ENCODE results near the gene PTCH2. TPM values are rescaled to one million over a fixed set of nuclear protein-coding genes. Genes with fewer than 3 reads are reported as not detected.

The PTCH2 gene
- total and polyA plus RNA-seq, 2 of the 13 experiments (the other 11 are each of a cell fraction or from before 2014, with no cell fraction given), result 0.60 to 1.5 TPM

GRCh38 chr1:44820328-44821239 is 22.5 kb downstream of the PTCH2 start (continued):
- peak; percentile 9; the same call in 1 of the 2 replicates for TF ChIP-seq TFAP4 (IDR thresholded peaks at IDR 0.05; ENCODE audit: borderline replicate concordance, low read depth)
- TF ChIP-seq TSC22D2 (CRISPR knock-in tag; IDR thresholded peaks at IDR 0.05; ENCODE audit: borderline replicate concordance), result 0 out of 2 replicates have a peak, but pooled peaks have one; percentile 19
- 0 out of 2 replicates have a peak, but pooled peaks have one; percentile 19 for TF ChIP-seq ZNF574 (CRISPR knock-in tag; IDR thresholded peaks at IDR 0.05)
- TF ChIP-seq YEATS2 (CRISPR knock-in tag; IDR thresholded peaks at IDR 0.05; ENCODE audit: borderline replicate concordance), result no peak
- TF ChIP-seq GPN1 (CRISPR knock-in tag; IDR thresholded peaks at IDR 0.05; ENCODE audit: borderline replicate concordance), result no peak
- TF ChIP-seq BCL6 (CRISPR knock-in tag; IDR thresholded peaks at IDR 0.05), result no peak
- no peak; the same call in 1 of the 2 replicates for TF ChIP-seq GATAD1 (CRISPR knock-in tag; IDR thresholded peaks at IDR 0.05)
- TF ChIP-seq RFXANK (CRISPR knock-in tag; IDR thresholded peaks at IDR 0.05), result no peak
- TF ChIP-seq ZMAT5 (CRISPR knock-in tag; IDR thresholded peaks at IDR 0.05; ENCODE audit: borderline replicate concordance, low read depth), result no peak
- TF ChIP-seq FOXK1 (CRISPR knock-in tag; IDR thresholded peaks at IDR 0.05; ENCODE audit: borderline replicate concordance, low read depth), result no peak
- no peak for TF ChIP-seq NR3C1 (CRISPR knock-in tag; IDR thresholded peaks at IDR 0.05)
- TF ChIP-seq TARDBP (CRISPR knock-in tag; IDR thresholded peaks at IDR 0.05), result no peak
- TF ChIP-seq ESRRA (CRISPR knock-in tag; IDR thresholded peaks at IDR 0.05; ENCODE audit: low read depth), result no peak; the same call in 1 of the 2 replicates
- no peak for TF ChIP-seq TCF12 (IDR thresholded peaks at IDR 0.05)
- TF ChIP-seq TCF12 (CRISPR knock-in tag; IDR thresholded peaks at IDR 0.05), result peak; percentile 48; the same call in 1 of the 2 replicates
- no peak for TF ChIP-seq ZBTB46 (CRISPR knock-in tag; IDR thresholded peaks at IDR 0.05; ENCODE audit: borderline replicate concordance)
- TF ChIP-seq DBP (CRISPR knock-in tag; IDR thresholded peaks at IDR 0.05; ENCODE audit: not compliant biosample characterization), result no peak
- no peak for TF ChIP-seq PHF21A (CRISPR knock-in tag; IDR thresholded peaks at IDR 0.05)
- TF ChIP-seq ZNF564 (CRISPR knock-in tag; IDR thresholded peaks at IDR 0.05), result no peak

Data from HepG2 (cell line).